Stimulated activated CD4-positive, alpha-beta T cell treated with anti-CD3 and anti-CD28 coated beads, Interleukin-4, amount 100 ng/mL, for 4 hours (primary cell): ENCODE data around the gene DDN.

Source experiments
- DNase-seq, 2 experiments: peaks; one replicate each; pipeline ENCODE4 v3.0.0-alpha.2; 2020

Gene DDN

GRCh38 chr12:49010092-49010668 lies 11.0 kb upstream of the DDN start:
- DNase-seq: no peak

DNA sequence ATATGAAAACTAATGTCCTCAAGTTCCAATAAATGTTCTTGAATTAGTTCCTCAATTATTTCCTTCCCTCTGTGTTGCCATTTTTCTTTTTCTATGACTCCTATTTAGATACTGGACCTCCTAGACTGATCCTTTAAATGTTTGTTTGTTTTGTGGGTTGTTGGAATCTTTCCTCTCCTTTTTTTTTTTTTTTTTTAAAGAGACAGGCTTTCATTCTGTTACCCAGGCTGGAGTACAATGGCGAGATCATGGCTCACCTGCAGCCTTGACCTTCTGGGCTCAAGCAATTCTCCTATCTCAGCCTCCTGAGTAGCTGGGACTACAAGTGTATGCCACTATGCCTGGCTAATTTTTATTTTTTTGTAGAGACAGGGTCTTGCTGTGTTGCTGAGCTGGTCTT lies 9.8 kb upstream of the DDN start:
- no peak for DNase-seq

GRCh38 chr12:49000346-49000745 lies 1.2 kb upstream of the DDN start:
- DNase-seq: no peak

- DNase-seq: no peak
These were observed 450 bp downstream of the DDN start for GRCh38 chr12:48998497-48999353.

- no peak for DNase-seq
These were observed 1.3 kb downstream of the DDN start for GRCh38 chr12:48997719-48998496.

GRCh38 chr12:48996794-48997718 lies 2.1 kb downstream of the DDN start:
- DNase-seq: peak; percentile 65 to 66

DNA sequence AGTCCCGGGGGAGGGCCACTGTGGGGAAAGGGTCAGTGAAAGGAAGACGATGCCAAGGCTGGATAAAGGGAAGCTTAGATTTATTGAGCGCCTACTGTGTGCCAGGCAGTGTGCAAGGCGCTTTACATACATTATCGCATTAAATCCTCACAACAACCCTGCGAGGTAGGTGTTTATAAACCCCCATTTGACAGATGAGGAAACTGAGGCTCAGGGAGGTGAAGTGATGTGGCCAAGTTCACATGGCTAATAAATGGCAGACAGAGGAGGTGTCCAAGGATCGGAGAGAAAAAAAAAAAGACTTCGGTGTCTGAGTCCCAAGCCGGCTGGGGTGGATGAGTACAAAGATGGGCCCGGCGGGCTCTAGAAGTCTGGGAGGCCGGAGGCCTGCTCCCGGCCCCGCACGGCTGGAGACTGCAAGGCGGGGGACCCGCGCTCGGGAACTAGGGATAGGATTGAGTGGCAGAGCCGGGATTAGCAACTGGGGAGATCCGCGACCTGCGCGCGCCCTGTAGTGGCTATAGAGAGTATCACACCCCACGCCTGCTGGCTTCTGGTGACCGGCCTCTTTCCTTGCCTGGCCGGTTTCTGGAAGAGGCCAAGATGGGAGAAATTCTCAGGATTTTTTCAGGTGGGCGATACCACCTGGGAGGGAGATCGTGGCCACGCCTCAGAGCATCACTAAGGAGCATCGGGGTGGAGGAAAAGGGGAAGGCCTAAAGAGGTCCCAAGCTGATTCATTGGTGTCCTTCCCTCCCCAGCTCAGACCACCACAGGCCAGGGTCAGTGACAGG lies 3.9 kb downstream of the DDN start:
- DNase-seq: no peak

- no peak for DNase-seq
These were observed 4.7 kb downstream of the DDN start for GRCh38 chr12:48994224-48995085.

DNA sequence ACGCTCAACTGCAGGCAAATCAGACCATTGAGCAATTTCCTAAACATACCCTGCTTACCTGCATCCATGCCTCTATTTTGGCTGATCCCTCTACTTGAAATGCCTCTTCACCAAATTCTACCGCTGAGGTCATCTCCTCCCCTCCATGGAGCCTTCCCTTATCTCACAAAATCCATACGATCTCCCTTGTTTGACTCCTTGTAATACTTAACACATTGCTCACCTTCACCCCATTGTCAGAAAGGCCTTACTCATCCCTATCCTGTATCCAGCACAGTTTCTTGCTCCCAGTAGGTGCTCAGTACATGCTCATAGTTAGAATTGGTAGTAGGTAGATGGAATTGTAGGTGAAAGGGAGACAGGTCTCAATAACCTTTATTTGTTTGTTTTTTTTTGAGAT lies 5.4 kb downstream of the DDN start:
- no peak for DNase-seq

GRCh38 chr12:48991247-48992050 lies 7.7 kb downstream of the DDN start:
- DNase-seq: no peak

DNA sequence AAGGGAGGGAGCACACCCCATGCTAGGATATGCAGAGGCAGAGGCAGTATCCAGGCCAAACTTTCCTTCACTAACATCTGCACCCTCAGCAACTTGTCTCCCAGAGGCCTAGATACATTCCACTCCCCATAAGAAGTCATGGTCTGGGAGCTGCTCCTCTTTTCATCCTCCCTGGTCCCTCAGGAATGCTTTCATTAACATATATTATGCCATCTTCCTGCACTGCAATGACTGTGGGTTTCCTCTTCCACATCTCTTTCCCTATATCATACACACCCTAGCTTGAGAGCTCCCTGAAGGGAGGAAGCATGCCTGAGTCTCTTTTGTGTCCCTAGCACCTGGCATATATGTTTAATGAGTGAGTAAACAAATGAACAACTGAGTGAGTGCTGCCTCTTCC lies 8.6 kb downstream of the DDN start:
- no peak for DNase-seq

- peak; percentile 42 to 68 for DNase-seq
These were observed 11.0 kb downstream of the DDN start for GRCh38 chr12:48988030-48988649.

- DNase-seq: no peak
These were observed 12.4 kb downstream of the DDN start for GRCh38 chr12:48986720-48987291.

DNA sequence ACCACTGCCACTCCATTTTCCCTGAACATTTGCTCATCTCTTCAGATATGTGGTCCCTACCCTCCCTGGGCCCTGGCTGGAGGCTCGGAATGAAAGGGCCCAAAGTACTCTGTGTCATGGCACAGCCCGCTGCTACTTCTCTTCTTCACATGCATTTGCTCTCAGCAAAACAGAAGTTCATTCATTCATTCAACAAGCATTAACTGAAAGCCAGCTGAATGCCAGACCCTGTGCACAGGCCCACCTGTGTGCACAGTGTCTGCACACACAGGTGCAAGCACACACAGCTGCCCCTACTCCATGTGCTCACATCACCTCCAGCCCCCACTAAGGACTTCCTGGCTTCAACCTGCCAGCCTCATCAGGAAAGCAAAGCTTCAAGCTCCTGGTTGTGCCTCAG lies 13.3 kb downstream of the DDN start:
- no peak for DNase-seq

GRCh38 chr12:48985475-48985897 lies 13.7 kb downstream of the DDN start:
- DNase-seq: no peak

GRCh38 chr12:48982397-48983080 lies 16.6 kb downstream of the DDN start:
- no peak for DNase-seq

- DNase-seq: no peak
These were observed 17.4 kb downstream of the DDN start for GRCh38 chr12:48981757-48982157.
